GM19238 (cell line): ENCODE data around the gene NEDD4L.
"Not testable (repeated sequence)": the region's sequence is repeated elsewhere in the genome, so short reads cannot be mapped to it uniquely, and the experiment has no call there.

Experiments
- DNase-seq: peaks from one replicate; pipeline ENCODE4 v3.0.0; 2011; ENCODE audit warnings: low spot score; ENCODE audit not compliant: insufficient read length

NEDD4L gene

GRCh38 chr18:58263055-58263957 lies 219.3 kb downstream of the NEDD4L start:
- DNase-seq = no peak

GRCh38 chr18:58264075-58264474 lies 220.0 kb downstream of the NEDD4L start:
- no peak for DNase-seq

GRCh38 chr18:58264840-58265239 lies 220.8 kb downstream of the NEDD4L start:
- no peak for DNase-seq

- not testable (repeated sequence) for DNase-seq
These were observed 221.5 kb downstream of the NEDD4L start for GRCh38 chr18:58265489-58265888.

- no peak for DNase-seq
These were observed 222.3 kb downstream of the NEDD4L start for GRCh38 chr18:58266291-58266690.

- no peak for DNase-seq
These were observed 223.5 kb downstream of the NEDD4L start for GRCh38 chr18:58267493-58267892.

GRCh38 chr18:58268849-58269248 lies 224.8 kb downstream of the NEDD4L start:
- DNase-seq = no peak

- no peak for DNase-seq
These were observed 225.9 kb downstream of the NEDD4L start for GRCh38 chr18:58269931-58270330.

- no peak for DNase-seq
These were observed 226.4 kb downstream of the NEDD4L start for GRCh38 chr18:58270396-58270795.

GRCh38 chr18:58271770-58272169 lies 227.7 kb downstream of the NEDD4L start:
- no peak for DNase-seq

GRCh38 chr18:58272209-58272608 lies 228.2 kb downstream of the NEDD4L start:
- DNase-seq = no peak

GRCh38 chr18:58272779-58273435 lies 228.9 kb downstream of the NEDD4L start:
- no peak for DNase-seq

GRCh38 chr18:58275176-58275575 lies 231.2 kb downstream of the NEDD4L start:
- no peak for DNase-seq

GRCh38 chr18:58276789-58277739 lies 233.0 kb downstream of the NEDD4L start:
- DNase-seq = no peak

- no peak for DNase-seq
These were observed 235.6 kb downstream of the NEDD4L start for GRCh38 chr18:58279504-58280175.

- no peak for DNase-seq
These were observed 236.2 kb downstream of the NEDD4L start for GRCh38 chr18:58280191-58280590.

- not testable (repeated sequence) for DNase-seq
These were observed 238.8 kb downstream of the NEDD4L start for GRCh38 chr18:58282872-58283271.

- DNase-seq = no peak
These were observed 240.8 kb downstream of the NEDD4L start for GRCh38 chr18:58284699-58285448.

GRCh38 chr18:58285449-58286130 lies 241.6 kb downstream of the NEDD4L start:
- no peak for DNase-seq
